HG03439 (cell line): ENCODE data around the gene ZMIZ1.
A peak's percentile ranks its signal among the peaks of the same experiment; 100 is the strongest.

ENCODE experiments used
- ATAC-seq: cut with Tn5 transposase; IDR thresholded peaks from one replicate; pipeline ENCODE4 v1.9.1; 2021; ENCODE audit warnings: mild to moderate bottlenecking, moderate library complexity; ENCODE audit not compliant: unreplicated experiment

The ZMIZ1 gene

DNA sequence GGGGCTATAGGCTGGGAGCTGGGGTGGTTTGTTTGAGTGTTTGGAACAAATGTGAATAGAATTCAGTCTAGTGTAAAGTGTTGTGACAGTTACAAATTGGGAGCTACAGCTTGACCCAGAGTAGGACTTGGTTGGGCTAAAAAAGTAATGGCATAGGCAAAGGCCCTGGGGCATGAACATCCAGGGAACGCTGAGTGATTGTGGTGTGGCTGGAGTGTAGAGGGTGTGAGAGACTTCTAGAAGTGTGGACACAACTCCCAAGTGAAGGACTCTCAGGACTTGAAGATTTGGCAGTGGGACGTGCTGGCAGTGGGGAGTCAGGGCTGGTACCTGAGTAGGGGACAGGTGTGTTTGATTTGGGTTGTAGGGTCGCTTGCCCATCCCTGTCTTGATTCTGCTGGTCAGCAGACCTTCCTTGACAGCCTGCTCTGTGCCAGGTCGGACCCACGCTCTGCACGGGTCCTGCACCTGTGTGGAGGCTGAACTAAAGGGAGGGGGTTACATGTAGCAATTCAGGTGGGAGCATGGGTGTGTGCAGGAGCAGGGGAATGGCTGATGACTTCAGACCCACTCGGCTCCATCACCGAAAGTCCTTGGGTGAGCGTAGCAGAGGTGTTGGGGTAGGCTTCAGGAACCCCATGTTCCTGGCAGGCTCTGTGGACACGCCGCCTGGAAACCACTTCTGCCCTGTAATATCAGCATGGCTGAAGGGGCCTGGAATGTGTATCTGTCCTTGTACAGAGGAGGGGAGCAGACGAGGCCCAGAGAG lies 43.3 kb downstream of the ZMIZ1 start:
- no peak for ATAC-seq

- ATAC-seq, result no peak
Observed at GRCh38 chr10:79112881-79113431, 44.2 kb downstream of the ZMIZ1 start.

GRCh38 chr10:79113827-79114226 lies 45.1 kb downstream of the ZMIZ1 start:
- no peak for ATAC-seq

- no peak for ATAC-seq
Observed at GRCh38 chr10:79115302-79115701, 46.5 kb downstream of the ZMIZ1 start.

DNA sequence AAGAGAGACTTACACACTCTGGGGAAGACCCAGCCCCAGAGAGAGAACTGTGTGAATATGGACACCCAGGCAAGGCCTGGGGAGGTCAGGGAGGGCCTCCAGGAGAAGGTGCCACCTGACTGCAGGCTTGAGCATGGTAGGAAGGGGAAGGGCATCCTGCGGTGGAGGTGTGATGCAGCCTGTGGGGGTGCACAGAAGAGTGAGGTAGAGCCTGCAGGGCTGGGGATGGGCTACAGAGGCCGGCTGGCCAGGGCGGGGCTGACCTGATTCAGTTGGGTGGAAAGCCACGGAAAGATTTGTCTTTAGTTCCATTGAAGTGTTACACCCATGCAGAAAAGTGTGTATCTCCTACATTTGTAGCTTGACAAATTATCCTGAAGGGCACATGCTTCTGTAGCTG lies 47.6 kb downstream of the ZMIZ1 start:
- peak; percentile 16 for ATAC-seq

DNA sequence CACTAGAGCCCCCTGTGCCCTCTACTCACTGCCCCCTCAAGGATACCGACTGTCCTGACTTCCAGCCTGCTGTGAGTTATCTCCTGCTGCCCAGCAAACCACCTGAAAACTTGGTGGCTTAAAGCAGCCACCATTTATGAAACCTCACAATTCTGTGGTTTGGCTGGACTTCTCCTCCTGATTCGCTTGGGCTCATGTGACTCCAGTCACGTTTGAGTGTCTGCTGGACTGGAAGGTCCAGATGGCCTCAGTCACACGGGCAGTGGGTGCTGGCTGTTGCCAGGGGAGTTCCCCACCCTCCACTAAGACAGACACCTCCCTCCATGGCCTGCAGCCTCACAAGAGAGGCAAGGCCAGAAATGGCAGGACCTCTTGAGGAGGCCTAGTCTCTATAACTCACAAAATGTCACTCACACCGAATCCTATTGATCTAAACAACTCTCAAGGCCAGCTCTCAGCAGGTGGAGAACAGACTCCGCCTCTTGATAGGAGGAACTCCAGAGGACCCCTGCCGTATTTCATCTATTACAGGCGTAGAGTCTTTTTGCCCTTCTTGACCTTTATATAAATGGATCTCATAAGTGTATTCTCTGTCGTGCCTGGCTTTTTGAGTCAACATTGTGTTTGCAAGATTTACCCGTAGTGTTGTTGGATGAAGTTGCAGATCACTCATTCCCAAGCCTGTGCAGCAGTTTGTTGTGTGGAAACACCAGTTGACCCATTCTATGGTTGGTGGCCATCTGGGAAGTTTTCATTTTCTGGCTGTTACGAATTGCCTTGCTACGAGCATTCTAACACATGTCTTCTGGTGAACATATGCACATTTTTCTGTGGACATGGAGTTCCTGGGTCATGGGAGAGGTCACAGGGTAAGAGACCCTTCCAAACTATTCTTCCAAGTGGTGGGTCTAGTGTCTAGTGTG lies 48.3 kb downstream of the ZMIZ1 start:
- peak; percentile 93 for ATAC-seq

DNA sequence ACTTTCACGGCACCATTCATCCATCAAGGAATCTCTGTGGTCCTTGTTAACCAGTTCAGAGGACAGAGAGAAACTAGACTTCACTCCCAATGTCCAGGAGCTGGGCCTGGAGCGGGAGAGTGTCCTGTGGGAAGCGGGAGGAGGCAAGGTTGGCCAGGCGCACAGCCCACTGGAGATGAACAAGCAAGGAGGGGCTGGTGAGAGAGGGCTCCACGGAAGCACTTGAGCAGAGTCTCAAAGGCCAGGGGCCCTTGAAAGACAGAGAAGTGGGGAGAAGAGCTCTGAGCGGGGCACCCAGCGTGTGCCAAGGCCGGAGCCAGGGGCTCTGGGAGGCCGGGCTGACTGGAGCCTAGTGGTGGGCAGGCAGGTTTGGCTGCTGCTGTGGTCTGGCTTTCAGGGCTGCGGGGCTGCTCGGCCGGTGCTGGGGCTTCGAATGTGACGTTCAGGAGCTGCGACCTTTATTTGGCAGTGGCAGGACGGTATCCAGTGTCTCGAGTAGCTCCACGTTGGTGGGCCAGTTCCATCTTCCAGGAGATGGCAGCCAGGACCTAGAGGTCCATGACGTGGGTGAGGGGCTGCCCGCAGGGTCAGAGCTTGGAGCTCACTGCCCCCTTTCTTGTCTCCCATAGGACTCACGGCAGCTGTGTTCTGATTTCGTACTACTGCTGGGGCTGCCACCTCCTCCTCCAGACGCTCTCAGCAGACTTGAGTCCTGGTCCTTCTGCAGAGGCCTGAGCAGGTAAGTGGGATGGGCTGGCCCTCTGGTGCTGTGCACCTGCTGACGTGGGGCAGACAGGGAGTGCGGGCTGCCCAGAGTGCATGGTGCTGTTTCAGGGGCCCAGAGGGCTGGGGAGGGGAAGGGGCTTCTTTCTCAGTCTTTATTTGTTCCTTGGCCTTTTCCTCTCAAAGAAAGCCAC lies 49.8 kb downstream of the ZMIZ1 start:
- ATAC-seq, result no peak

GRCh38 chr10:79119306-79119705 lies 50.5 kb downstream of the ZMIZ1 start:
- ATAC-seq, result no peak

DNA sequence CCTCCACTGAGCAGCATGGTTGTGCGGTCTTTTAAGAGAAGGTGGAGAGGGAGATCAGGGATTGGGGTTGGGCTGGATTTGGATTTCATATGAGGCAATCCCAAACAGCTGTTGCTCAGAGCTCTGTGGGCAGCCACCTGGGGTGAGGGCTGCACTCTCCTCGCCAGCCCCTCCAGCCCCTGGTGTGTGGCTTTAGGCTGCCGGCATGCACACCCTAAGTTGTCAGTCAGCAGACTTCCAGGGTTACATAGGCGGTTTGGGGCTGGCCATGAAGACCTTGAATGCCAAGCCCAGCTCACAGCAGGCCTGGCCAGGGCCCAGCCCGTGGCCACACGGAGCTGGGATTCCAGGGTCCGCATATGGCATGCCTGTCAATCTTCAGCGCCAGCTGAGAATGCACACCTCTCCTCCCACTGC lies 54.8 kb downstream of the ZMIZ1 start:
- no peak for ATAC-seq

DNA sequence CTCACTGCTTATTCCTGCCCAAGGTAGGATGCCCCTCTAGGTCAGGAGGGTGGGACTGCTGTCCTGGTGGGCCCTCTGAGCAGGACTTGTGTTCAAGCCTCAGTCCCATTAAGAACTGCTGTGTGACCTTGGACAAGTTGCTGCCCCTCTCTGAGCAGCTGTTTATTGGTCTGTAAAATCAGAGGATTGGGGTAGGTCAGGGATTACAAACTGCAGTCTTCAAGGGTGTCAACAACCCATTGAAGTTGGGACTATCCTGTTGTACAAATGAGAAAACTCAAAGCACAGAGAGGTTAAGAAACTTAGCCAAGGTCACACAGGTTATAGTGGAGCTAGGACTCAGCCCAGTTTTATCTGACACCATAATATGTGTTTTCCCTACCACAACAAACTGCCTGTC lies 55.3 kb downstream of the ZMIZ1 start:
- ATAC-seq, result no peak

DNA sequence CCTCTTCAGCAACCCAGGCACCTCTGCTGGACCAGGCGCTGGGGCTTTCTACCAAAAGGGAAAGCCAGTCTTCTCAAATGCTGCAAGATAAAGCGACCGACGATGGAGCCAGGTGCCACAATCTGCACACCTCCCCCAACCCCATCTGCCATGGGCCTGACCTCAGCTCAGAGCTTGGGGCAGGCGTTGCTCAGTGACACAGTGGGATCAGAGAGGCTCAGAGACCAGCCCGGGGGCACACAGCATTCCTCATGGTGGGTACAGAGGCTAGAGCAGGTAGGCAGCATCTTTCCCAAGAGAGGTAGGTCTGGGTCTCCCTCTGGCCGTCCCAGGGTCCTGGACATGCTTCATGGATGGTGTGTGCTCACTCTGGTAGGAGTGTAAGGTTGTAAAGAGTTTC lies 56.3 kb downstream of the ZMIZ1 start:
- no peak for ATAC-seq

DNA sequence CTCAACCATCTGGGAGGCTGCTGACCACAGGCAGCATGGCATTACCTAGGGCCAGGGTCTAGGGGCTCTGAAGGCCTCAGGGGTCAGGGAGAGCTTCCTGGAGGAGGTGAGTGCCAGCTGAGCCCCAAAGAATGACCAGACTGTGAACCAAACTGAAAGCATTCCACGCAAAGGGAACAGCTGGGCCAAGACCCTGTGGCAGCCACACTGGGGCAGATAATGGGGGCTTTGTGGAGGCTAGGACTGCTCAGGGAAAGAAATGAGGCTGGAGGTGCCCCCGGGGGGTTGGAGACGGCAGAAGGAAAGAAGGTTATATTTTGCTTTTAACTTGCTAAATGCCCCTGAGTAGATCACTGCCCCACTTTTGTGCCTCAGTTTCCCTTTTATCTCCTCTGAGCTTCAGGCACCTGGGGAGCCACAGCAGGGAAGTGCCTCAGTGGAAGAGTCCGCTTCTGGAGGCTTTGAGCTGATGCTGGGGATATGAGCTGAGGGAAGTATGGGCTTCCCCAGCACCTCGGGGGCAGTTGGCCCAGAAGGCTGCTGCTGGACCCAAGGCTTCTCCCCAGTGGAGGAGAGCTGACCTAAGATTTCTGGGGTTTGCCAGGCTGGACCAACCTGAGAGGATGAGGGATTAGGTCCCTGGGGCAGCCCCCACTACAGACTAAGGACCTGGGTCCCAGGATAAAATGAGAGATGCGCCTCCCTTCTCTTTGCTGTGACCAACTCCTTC lies 57.8 kb downstream of the ZMIZ1 start:
- ATAC-seq, result no peak

- ATAC-seq, result no peak
Observed at GRCh38 chr10:79127151-79127961, 58.6 kb downstream of the ZMIZ1 start.

DNA sequence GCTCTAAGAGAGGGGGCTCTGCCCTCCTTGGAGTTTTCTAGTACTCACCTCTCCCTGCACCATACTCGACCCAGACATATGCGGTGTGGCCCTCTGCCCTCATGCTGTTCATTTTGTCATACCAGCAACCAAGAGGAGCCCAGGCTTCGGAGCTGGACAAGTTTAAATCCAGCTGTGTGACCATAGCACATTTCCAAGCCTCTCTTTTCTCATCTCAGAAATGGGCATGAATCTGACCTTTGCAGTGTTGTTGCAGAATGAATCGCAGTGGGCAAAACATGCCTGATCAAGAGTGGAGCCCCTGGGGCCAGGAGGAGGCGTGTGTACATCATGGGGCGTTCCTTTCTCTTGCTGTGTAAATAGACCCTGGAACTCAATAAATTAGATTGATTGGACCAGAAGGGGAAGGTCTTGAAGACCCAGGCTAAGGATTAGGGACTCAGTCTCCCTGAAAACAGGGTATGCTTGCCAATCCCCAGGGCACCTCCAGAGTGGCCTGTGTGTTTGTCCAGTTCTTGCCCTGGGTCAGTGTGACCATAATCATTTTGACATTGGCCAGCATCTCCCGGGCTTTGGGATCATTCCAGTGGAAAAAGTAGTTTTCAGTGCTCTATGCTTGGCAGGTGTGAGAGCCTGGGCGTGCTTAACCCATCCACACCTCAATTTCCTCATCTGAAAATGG lies 59.6 kb downstream of the ZMIZ1 start:
- no peak for ATAC-seq

DNA sequence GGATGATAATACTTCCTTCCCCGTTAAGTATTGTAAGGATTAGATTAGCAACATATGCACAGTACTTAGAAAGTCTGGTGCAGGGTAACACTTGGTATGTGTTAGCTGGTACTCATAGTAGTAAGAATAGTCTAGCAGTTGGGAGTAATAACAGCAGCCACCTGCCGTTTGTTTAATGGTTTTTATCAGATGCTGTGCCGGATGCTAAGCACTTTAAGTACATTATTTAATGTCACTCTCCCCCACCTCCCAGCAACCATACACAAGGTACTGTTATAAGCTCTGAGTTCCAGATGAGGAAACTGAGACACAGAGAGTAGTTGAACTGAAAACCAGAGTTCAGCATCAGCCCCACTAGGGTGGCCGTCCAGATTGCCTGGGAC lies 60.1 kb downstream of the ZMIZ1 start:
- ATAC-seq, result no peak

- ATAC-seq, result no peak
Observed at GRCh38 chr10:79129361-79129997, 60.7 kb downstream of the ZMIZ1 start.

- no peak for ATAC-seq
Observed at GRCh38 chr10:79130255-79130654, 61.5 kb downstream of the ZMIZ1 start.

GRCh38 chr10:79130846-79131245 lies 62.1 kb downstream of the ZMIZ1 start:
- ATAC-seq, result no peak
